Gastroesophageal sphincter (tissue), 4 donors: ENCODE results near the gene GDF15. TPM values are rescaled to one million over a fixed set of nuclear protein-coding genes. Genes with fewer than 3 reads are reported as not detected.

Source experiments
- small RNA-seq, 4 donors: library from RNA; depleted of rRNA; stranded (forward); fragments of <200 nt; gene quantifications; one replicate each; pipeline ENCODE3, GENCODE V24; 2016
- total RNA-seq, 4 donors: library from RNA; depleted of rRNA; stranded (reverse); fragments of >200 nt; gene quantifications; one replicate each; pipeline ENCODE4 v1.1.0, GENCODE V29; 2016

Gene GDF15
- total RNA-seq, 4 donors from 2014 or later, result 0.62 to 3.7 (median 3.0) TPM

Small RNA genes lying within 50 kb of the gene (small RNA-seq; reads per million reads assigned to genes)
- gene MIR3189, result 0 reads per million in 4 donors

Other genes with a start within 250 kb of the GDF15 start
- 10 to 100 TPM in 3 of 4 donors, 1 to 10 TPM in 1; 5.3 to 30.1 (median 22.7) TPM for gene PIK3R2, start 233.0 kb upstream of the GDF15 start, total RNA-seq
- 10 to 100 TPM in 3 of 4 donors, 1 to 10 TPM in 1; 4.4 to 79.6 (median 40.8) TPM for gene IFI30, start 212.3 kb upstream of the GDF15 start, total RNA-seq
- gene MPV17L2, start 192.9 kb upstream of the GDF15 start, total RNA-seq, result 10 to 100 TPM; 13.8 to 30.7 (median 22.4) TPM
- 1 to 10 TPM in 3 of 4 donors, under 1 TPM in 1; 0.92 to 3.8 (median 1.6) TPM for gene RAB3A, start 182.1 kb upstream of the GDF15 start, total RNA-seq
- 1 to 10 TPM in 1 of 4 donors, under 1 TPM in 3; 0.35 to 2.3 (median 0.53) TPM for gene PDE4C, start 159.7 kb upstream of the GDF15 start, total RNA-seq
- 1 to 10 TPM in 2 of 4 donors, under 1 TPM in 2; 0.27 to 4.4 (median 1.3) TPM for gene IQCN, start 111.7 kb upstream of the GDF15 start, total RNA-seq
- gene JUND, start 104.5 kb upstream of the GDF15 start, total RNA-seq, result 100 to 1,000 TPM; 241 to 573 (median 297) TPM
- 100 to 1,000 TPM in 1 of 4 donors, 10 to 100 TPM in 3; 81.2 to 116 (median 94.5) TPM for gene LSM4, start 63.1 kb upstream of the GDF15 start, total RNA-seq
- gene PGPEP1, start 45.6 kb upstream of the GDF15 start, total RNA-seq, result 10 to 100 TPM; 15.0 to 38.2 (median 23.1) TPM
- gene LRRC25, start 11.5 kb downstream of the GDF15 start, total RNA-seq, result 10 to 100 TPM in 1 of 4 donors, 1 to 10 TPM in 3; 1.9 to 19.0 (median 4.8) TPM
- gene SSBP4, start 33.2 kb downstream of the GDF15 start, total RNA-seq, result 10 to 100 TPM; 58.4 to 76.2 (median 61.3) TPM
- gene ISYNA1, start 52.0 kb downstream of the GDF15 start, total RNA-seq, result 10 to 100 TPM; 15.2 to 31.6 (median 19.8) TPM
- gene ELL, start 135.9 kb downstream of the GDF15 start, total RNA-seq, result 10 to 100 TPM; 12.5 to 19.0 (median 14.7) TPM
- gene FKBP8, start 157.4 kb downstream of the GDF15 start, total RNA-seq, result 100 to 1,000 TPM; 408 to 436 (median 418) TPM
- 100 to 1,000 TPM; 130 to 137 (median 135) TPM for gene KXD1, start 171.7 kb downstream of the GDF15 start, total RNA-seq
- 100 to 1,000 TPM; 371 to 644 (median 574) TPM for gene UBA52, start 185.7 kb downstream of the GDF15 start, total RNA-seq
- 10 to 100 TPM; 64.8 to 72.6 (median 68.6) TPM for gene REX1BD, start 202.6 kb downstream of the GDF15 start, total RNA-seq
- 10 to 100 TPM; 10.9 to 67.4 (median 42.7) TPM for gene CRLF1, start 220.6 kb downstream of the GDF15 start, total RNA-seq
- gene TMEM59L, start 226.7 kb downstream of the GDF15 start, total RNA-seq, result 1 to 10 TPM in 3 of 4 donors, under 1 TPM in 1; 0.96 to 4.0 (median 2.0) TPM